K562 (cell line): ENCODE measurements around the gene ABLIM1. TPM values are rescaled to one million over a fixed set of nuclear protein-coding genes. Genes with fewer than 3 reads are reported as not detected.

Experiments used
- E2F4 ChIP-seq: sonication (generic); formaldehyde crosslinking; IDR thresholded peaks from 2 replicates; pipeline ENCODE4 v1.8.0; 2022; ENCODE audit warnings: mild to moderate bottlenecking, low read depth, missing genetic modification reagents
- MIER1 ChIP-seq: fragments of 450-650 bp; IDR thresholded peaks from 2 replicates; pipeline ENCODE4 v1.6.1; 2016; ENCODE audit warnings: antibody characterized with exemption, mild to moderate bottlenecking, low read depth
- PATZ1 ChIP-seq: fragments of 250-450 bp; sonication (Bioruptor Pico); IDR thresholded peaks from 2 replicates; pipeline ENCODE4 v1.5.0; 2020; ENCODE audit warnings: mild to moderate bottlenecking, borderline replicate concordance
- polyA plus RNA-seq, 8 experiments: library from polyadenylated mRNA; depleted of rRNA in 4 of 8; stranded (reverse) in 5 of 8; unstranded in 3 of 8; fragments of >200 nt; fragmentation: Nextera tagmentation in 2 of 8; fragmentation: Illumina TruSeq in 1 of 8; extraction: Ambion mirVana in 2 of 8; extraction: Trizol in 1 of 8; gene quantifications; 2 replicates each; pipeline versions ENCODE4 v1.2.1 to v1.2.3, GENCODE V29; 2011 to 2014; ENCODE audit warnings: inconsistent platforms in 1 of 8, missing spikeins in 1 of 8
- total RNA-seq, 7 experiments: library from RNA; depleted of rRNA in 6 of 7; stranded (reverse); fragments of >200 nt in 6 of 7; fragmentation: Illumina TruSeq in 2 of 7; extraction: Trizol in 2 of 7; gene quantifications; 2 replicates each; pipeline versions ENCODE4 v1.2.1 to v1.2.3, GENCODE V29; 2011 to 2021; ENCODE audit warnings: low replicate concordance in 1 of 7
- TF ChIP-seq, protein P1 (sequence below): fragments of 450-650 bp; IDR thresholded peaks from 2 replicates; pipeline ENCODE4 v1.6.1; 2017; ENCODE audit warnings: antibody characterized with exemption
- TF ChIP-seq, protein P2 (sequence below): IDR thresholded peaks from 3 replicates; pipeline ENCODE4 v1.6.1; 2011; ENCODE audit warnings: borderline replicate concordance, mild to moderate bottlenecking; ENCODE audit not compliant: insufficient read length, insufficient read depth

The ABLIM1 gene
- total and polyA plus RNA-seq, 9 of the 15 experiments (the other 6 are each of a cell fraction or from before 2014, with no cell fraction given), result 0.07 to 0.49 (median 0.14) TPM; not detected in 6

GRCh38 chr10:114405011-114405350 lies 253.1 kb downstream of the ABLIM1 start (continued):
- TF ChIP-seq PATZ1 (CRISPR knock-in tag) (no peak), E2F4 (CRISPR knock-in tag) (no peak), MIER1 (no peak)
- TF ChIP-seq, protein P1, sequence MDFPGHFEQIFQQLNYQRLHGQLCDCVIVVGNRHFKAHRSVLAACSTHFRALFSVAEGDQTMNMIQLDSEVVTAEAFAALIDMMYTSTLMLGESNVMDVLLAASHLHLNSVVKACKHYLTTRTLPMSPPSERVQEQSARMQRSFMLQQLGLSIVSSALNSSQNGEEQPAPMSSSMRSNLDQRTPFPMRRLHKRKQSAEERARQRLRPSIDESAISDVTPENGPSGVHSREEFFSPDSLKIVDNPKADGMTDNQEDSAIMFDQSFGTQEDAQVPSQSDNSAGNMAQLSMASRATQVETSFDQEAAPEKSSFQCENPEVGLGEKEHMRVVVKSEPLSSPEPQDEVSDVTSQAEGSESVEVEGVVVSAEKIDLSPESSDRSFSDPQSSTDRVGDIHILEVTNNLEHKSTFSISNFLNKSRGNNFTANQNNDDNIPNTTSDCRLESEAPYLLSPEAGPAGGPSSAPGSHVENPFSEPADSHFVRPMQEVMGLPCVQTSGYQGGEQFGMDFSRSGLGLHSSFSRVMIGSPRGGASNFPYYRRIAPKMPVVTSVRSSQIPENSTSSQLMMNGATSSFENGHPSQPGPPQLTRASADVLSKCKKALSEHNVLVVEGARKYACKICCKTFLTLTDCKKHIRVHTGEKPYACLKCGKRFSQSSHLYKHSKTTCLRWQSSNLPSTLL, result no peak
- TF ChIP-seq, protein P2, sequence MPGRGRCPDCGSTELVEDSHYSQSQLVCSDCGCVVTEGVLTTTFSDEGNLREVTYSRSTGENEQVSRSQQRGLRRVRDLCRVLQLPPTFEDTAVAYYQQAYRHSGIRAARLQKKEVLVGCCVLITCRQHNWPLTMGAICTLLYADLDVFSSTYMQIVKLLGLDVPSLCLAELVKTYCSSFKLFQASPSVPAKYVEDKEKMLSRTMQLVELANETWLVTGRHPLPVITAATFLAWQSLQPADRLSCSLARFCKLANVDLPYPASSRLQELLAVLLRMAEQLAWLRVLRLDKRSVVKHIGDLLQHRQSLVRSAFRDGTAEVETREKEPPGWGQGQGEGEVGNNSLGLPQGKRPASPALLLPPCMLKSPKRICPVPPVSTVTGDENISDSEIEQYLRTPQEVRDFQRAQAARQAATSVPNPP, result no peak
- TF ChIP-seq, all 486 proteins: peak for 0
